Measurements from ENCODE around the gene IFT81.

The IFT81 gene

DNA sequence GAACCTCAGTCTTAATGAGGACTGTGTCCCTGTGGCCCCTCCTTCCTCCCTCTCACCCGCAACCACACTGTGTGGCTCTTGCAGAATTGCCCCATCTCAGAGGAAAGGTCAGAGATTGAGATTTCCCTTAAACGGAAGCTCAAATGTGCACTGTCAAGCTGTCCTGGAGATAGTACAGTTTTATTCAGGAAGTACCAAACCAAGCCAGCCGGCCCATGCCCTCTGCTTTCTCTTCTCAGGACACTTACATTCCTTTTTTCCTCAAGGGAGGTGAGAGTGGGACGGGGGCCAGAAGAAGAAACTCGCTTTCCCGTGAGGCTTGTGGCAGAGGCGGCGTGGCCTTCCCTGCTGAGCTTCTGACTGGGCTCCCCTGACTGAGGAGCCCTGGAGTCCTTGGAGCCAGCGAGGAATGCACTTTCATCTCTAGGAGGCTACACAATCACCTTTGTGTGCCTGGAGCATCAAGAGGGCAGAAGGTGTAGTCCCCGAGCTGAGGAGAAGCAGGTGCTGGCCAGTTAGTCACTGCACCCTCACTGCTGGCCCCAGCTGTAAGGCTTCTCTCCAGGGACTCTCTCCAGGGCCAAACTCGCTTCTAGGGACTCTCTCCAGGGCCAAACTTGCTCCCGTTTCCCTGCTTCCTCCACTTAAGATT, 132.7 kb downstream of the IFT81 start:
- Histone ChIP-seq H3K27me3 (ENCODE audit: control insufficient read depth, insufficient read depth, low read length) (no peaks in the 10 kb centered on the region), H3K4me1 (ENCODE audit: control insufficient read depth, insufficient read depth, low read length) (no peaks in the 10 kb centered on the region), H3K27ac (ENCODE audit: low read length) (no peak overlapping the region), H3K4me3 (ENCODE audit: low read length) (no peak overlapping the region), H3K36me3 (ENCODE audit: control insufficient read depth, insufficient read depth, low read length) (no peaks in the 10 kb centered on the region), H3K9me3 (ENCODE audit: control insufficient read depth, insufficient read depth, low read length) (no peaks in the 10 kb centered on the region)
- no peak for DNase-seq (ENCODE audit: low read depth, low spot score)
- no CpG with 5 or more reads among the region's 12 CpGs for WGBS (ENCODE audit: insufficient coverage, insufficient read length)

DNA sequence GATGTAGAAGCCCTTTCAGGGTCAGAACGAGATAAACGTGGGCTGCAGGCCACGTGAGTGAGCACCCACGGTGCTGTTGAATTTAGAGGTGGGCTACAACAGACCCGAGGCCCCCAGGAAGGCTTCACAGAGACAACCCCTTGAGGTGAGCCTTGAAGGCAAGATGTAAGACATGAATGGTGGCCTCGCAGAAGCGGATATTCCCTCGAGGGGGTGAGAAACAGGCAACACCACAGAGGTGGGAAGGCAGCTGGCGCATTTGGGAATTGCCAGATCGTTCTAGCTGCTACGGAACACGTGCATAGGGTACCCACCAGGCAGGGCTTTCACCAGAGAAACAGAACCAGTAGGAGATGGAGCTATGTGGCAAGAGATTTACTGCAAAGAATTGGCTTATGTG, 134.3 kb downstream of the IFT81 start:
- no peak overlapping the region for H3K4me3 ChIP-seq (ENCODE audit: low read length)
- WGBS (ENCODE audit: insufficient coverage, insufficient read length): no CpG with 5 or more reads among the region's 12 CpGs
- H3K27me3 ChIP-seq (ENCODE audit: control insufficient read depth, insufficient read depth, low read length): no peaks in the 10 kb centered on the region
- no peaks in the 10 kb centered on the region for H3K36me3 ChIP-seq (ENCODE audit: control insufficient read depth, insufficient read depth, low read length)
- H3K4me1 ChIP-seq (ENCODE audit: control insufficient read depth, insufficient read depth, low read length): no peaks in the 10 kb centered on the region
- no peak overlapping the region for H3K27ac ChIP-seq (ENCODE audit: low read length)
- no peak for DNase-seq (ENCODE audit: low read depth, low spot score)
- no peaks in the 10 kb centered on the region for H3K9me3 ChIP-seq (ENCODE audit: control insufficient read depth, insufficient read depth, low read length)

GRCh38 chr12:110262442-110263388, 138.6 kb downstream of the IFT81 start:
- Histone ChIP-seq H3K4me3 (ENCODE audit: low read length) (no peak overlapping the region), H3K4me1 (ENCODE audit: control insufficient read depth, insufficient read depth, low read length) (no peaks in the 10 kb centered on the region), H3K27me3 (ENCODE audit: control insufficient read depth, insufficient read depth, low read length) (no peaks in the 10 kb centered on the region), H3K36me3 (ENCODE audit: control insufficient read depth, insufficient read depth, low read length) (no peaks in the 10 kb centered on the region), H3K27ac (ENCODE audit: low read length) (no peak overlapping the region), H3K9me3 (ENCODE audit: control insufficient read depth, insufficient read depth, low read length) (no peaks in the 10 kb centered on the region)
- WGBS (ENCODE audit: insufficient coverage, insufficient read length): no CpG with 5 or more reads among the region's 17 CpGs
- no peak for DNase-seq (ENCODE audit: low read depth, low spot score)

GRCh38 chr12:110266381-110266960, 142.3 kb downstream of the IFT81 start:
- Histone ChIP-seq H3K27me3 (ENCODE audit: control insufficient read depth, insufficient read depth, low read length) (no peaks in the 10 kb centered on the region), H3K4me1 (ENCODE audit: control insufficient read depth, insufficient read depth, low read length) (peaks cover 6% of the 10 kb centered on the region; the same call in 1 of the 2 replicates), H3K4me3 (ENCODE audit: low read length) (no peak overlapping the region), H3K36me3 (ENCODE audit: control insufficient read depth, insufficient read depth, low read length) (no peaks in the 10 kb centered on the region), H3K27ac (ENCODE audit: low read length) (no peak overlapping the region), H3K9me3 (ENCODE audit: control insufficient read depth, insufficient read depth, low read length) (no peaks in the 10 kb centered on the region)
- WGBS (ENCODE audit: insufficient coverage, insufficient read length): no CpG with 5 or more reads among the region's 5 CpGs
- DNase-seq (ENCODE audit: low read depth, low spot score): no peak

DNA sequence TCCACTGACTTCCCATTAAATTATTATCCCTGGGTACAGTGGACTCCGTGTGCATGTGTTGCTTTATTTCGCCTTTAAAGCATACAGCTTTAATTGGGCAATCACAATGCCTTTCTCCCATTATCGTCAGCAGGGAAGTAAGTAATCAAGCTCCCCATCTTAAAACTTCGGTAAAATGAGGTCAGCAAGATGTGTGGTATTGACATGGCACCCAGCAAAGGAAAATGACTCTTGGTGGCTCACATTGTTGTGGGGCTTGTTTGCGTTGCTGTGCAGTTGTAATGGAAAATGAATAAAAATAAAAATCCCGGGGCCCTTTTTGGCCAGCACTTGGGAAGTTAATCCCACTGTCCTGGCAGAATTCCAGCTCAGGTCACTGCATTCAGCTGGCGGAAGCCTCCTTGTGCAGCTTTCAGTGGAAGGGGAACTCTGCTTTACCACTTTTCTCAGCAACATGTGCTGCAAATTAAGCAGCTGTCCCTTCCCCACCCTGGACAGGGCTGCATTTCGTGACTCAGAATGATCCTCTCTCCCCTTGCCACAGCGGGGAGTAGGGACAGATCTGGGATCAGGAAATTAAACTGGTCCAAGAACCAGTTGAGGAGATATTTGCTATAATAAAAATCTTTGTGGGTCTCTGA, 142.9 kb downstream of the IFT81 start:
- Histone ChIP-seq H3K27me3 (ENCODE audit: control insufficient read depth, insufficient read depth, low read length) (no peaks in the 10 kb centered on the region), H3K27ac (ENCODE audit: low read length) (no peak overlapping the region), H3K36me3 (ENCODE audit: control insufficient read depth, insufficient read depth, low read length) (no peaks in the 10 kb centered on the region), H3K9me3 (ENCODE audit: control insufficient read depth, insufficient read depth, low read length) (no peaks in the 10 kb centered on the region), H3K4me1 (ENCODE audit: control insufficient read depth, insufficient read depth, low read length) (peaks cover 6% of the 10 kb centered on the region; the same call in 1 of the 2 replicates), H3K4me3 (ENCODE audit: low read length) (no peak overlapping the region)
- no peak for DNase-seq (ENCODE audit: low read depth, low spot score)
- WGBS (ENCODE audit: insufficient coverage, insufficient read length): no CpG with 5 or more reads among the region's 9 CpGs

Measured in iPS DF 6.9 (cell line).